NCI-H1930 (cell line): ENCODE results near the gene SPACA5.
A peak's percentile ranks its signal among the peaks of the same experiment; 100 is the strongest.
"Not testable (repeated sequence)": the region's sequence is repeated elsewhere in the genome, so short reads cannot be mapped to it uniquely, and the experiment has no call there.

Source experiments
- DNase-seq, 2 experiments: peaks; one replicate each; lab custom pipeline; 2025; lab: John Stamatoyannopoulos, UW

SPACA5 gene

GRCh38 chrX:48021026-48021900 lies 14.5 kb downstream of the SPACA5 start:
- DNase-seq: peak; percentile 59 to 82

GRCh38 chrX:48022100-48022499 lies 15.3 kb downstream of the SPACA5 start:
- DNase-seq: no peak

- DNase-seq: no peak
These were observed 15.9 kb downstream of the SPACA5 start for GRCh38 chrX:48022738-48023137.

GRCh38 chrX:48025561-48025960 lies 18.8 kb downstream of the SPACA5 start:
- peak; percentile 43 to 57 for DNase-seq

GRCh38 chrX:48027545-48027944 lies 20.8 kb downstream of the SPACA5 start:
- DNase-seq: not testable (repeated sequence)

GRCh38 chrX:48028091-48028490 lies 21.3 kb downstream of the SPACA5 start:
- DNase-seq: no peak

GRCh38 chrX:48030237-48030636 lies 23.4 kb downstream of the SPACA5 start:
- DNase-seq: no peak

- DNase-seq: not testable (repeated sequence)
These were observed 23.9 kb downstream of the SPACA5 start for GRCh38 chrX:48030641-48031173.

GRCh38 chrX:48035891-48036290 lies 29.1 kb downstream of the SPACA5 start:
- no peak for DNase-seq

GRCh38 chrX:48043056-48043455 lies 36.3 kb downstream of the SPACA5 start:
- DNase-seq: no peak

GRCh38 chrX:48045410-48046311 lies 38.9 kb downstream of the SPACA5 start:
- DNase-seq: no peak

GRCh38 chrX:48046846-48047245 lies 40.1 kb downstream of the SPACA5 start:
- no peak for DNase-seq

- DNase-seq: no peak
These were observed 52.0 kb downstream of the SPACA5 start for GRCh38 chrX:48058621-48059295.

GRCh38 chrX:48059296-48059639 lies 52.5 kb downstream of the SPACA5 start:
- DNase-seq: no peak
